GM12865 (cell line): ENCODE data around the gene LEFTY1.
"Not testable (repeated sequence)": the region's sequence is repeated elsewhere in the genome, so short reads cannot be mapped to it uniquely, and the experiment has no call there.

Experiments used
- DNase-seq: peaks from one replicate; pipeline ENCODE4 v3.0.0; 2010; ENCODE audit warnings: low read depth
- H3K4me3 ChIP-seq: 2 replicates; pipeline ENCODE4 v1.5.1; 2011; ENCODE audit warnings: mild to moderate bottlenecking, low read depth, low read length, control low read depth
- TF ChIP-seq, protein P1 (sequence below): IDR thresholded peaks from 2 replicates; pipeline ENCODE4 v1.5.1; 2011; ENCODE audit warnings: low read length, control low read depth, low read depth, inconsistent platforms; ENCODE audit not compliant: insufficient read depth; ENCODE audit errors: missing control alignments

Gene LEFTY1

DNA sequence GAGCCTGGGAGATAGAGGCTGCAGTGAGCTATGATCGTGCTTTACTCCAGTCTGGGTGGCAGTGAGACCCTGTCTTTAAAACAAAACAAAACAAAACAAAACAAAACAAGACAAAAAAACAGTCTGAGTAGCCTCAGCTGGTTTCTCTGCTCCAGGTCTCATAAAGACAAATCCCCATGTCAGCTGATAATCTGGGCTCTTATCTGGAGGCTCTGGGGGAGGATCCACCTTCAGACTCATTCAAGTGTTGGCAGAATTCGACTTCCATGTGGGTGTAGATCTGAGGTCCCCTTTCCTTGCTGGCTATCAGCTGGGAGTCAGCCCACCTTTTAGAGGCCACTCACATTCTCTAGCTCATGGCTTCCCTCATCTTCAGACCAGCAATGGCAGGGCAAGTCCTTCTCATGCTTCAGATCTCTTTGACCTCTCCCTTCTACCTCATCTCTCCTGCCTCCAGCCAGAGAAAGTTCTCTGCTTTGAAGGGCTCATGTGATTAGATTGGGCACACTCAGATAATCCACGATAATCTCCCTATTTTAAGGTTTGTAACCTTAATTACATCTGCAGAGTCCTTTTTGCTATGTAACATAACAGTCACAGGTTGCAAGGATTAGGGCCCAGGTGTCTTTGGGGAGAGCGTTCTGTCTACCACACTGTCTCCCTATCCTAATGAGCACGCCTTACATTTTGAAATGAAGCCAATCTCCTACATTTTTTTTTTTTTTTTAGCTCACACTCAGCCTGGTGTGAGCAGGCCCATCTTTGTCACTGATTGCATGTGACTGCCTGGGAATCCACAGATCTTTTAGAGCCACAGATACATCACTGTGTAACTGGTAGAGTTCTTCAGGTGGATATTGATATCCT lies 42.6 kb upstream of the LEFTY1 start:
- no peak for DNase-seq
- TF ChIP-seq, protein P1, sequence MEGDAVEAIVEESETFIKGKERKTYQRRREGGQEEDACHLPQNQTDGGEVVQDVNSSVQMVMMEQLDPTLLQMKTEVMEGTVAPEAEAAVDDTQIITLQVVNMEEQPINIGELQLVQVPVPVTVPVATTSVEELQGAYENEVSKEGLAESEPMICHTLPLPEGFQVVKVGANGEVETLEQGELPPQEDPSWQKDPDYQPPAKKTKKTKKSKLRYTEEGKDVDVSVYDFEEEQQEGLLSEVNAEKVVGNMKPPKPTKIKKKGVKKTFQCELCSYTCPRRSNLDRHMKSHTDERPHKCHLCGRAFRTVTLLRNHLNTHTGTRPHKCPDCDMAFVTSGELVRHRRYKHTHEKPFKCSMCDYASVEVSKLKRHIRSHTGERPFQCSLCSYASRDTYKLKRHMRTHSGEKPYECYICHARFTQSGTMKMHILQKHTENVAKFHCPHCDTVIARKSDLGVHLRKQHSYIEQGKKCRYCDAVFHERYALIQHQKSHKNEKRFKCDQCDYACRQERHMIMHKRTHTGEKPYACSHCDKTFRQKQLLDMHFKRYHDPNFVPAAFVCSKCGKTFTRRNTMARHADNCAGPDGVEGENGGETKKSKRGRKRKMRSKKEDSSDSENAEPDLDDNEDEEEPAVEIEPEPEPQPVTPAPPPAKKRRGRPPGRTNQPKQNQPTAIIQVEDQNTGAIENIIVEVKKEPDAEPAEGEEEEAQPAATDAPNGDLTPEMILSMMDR: no peak
- H3K4me3 ChIP-seq: no peak overlapping the region

DNA sequence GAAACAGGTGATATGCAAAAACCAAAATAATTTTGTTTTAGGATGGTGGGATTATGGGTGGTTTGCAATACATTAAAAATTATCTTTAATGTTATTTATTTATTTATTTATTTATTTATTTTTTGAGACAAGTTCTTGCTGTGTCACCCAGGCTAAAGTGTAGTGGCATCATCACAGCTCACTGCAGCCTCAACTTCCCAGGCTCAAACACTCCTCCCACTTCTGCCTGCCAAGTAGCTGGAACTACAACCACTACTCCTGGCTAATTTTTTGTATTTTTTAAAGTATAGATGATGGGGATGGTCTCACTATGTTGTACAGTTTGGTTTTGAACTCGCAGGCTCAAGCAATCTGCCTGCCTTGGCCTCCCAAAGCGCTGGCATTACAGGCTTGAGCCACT lies 41.6 kb upstream of the LEFTY1 start:
- no peak for DNase-seq
- no peak overlapping the region for H3K4me3 ChIP-seq
- TF ChIP-seq, protein P1: no peak

- not testable (repeated sequence) for H3K4me3 ChIP-seq, DNase-seq
Observed at GRCh38 chr1:225929462-225929861, 40.5 kb upstream of the LEFTY1 start.

- no peak overlapping the region for H3K4me3 ChIP-seq
- DNase-seq: no peak
- TF ChIP-seq, protein P1: no peak
Observed at GRCh38 chr1:225928186-225929175, 39.5 kb upstream of the LEFTY1 start.

GRCh38 chr1:225926551-225927113 lies 37.7 kb upstream of the LEFTY1 start:
- no peak for DNase-seq
- no peak overlapping the region for H3K4me3 ChIP-seq

GRCh38 chr1:225923692-225924555 lies 35.0 kb upstream of the LEFTY1 start, which contains the start of gene PYCR2:
TSS of gene PYCR2 (minus strand) at chr1:225924250. CDS start at chr1:225924110, 140 bp downstream.
- TF ChIP-seq, protein P1: no peak
- peak within 1 kb of the TSS; percentile 91 for H3K4me3 ChIP-seq
- DNase-seq: peak; percentile 98

More at GRCh38 chr1:225926551-225927113, 37.7 kb upstream of the LEFTY1 start:
- TF ChIP-seq, protein P1: no peak
